Activated T-cell treated with anti-CD3 and anti-CD28 coated beads, Interleukin-2, amount 50 U/mL, for 4 hours (primary cell): Measurements from ENCODE around the gene OBSL1. TPM values are rescaled to one million over a fixed set of nuclear protein-coding genes. Genes with fewer than 3 reads are reported as not detected.

Experiments
- ATAC-seq, 2 donors: fragments of 200-7000 bp; cut with Tn5 transposase; one replicate each; pipeline ENCODE4 v1.10.0; 2021
- DNase-seq: peaks from one replicate; pipeline ENCODE4 v3.0.0-alpha.2; 2020
- H3K27me3 Mint-ChIP-seq: one replicate; pipeline ENCODE4 v1.8.0; 2021; ENCODE audit warnings: low read depth, mixed read lengths
- H3K36me3 Mint-ChIP-seq: one replicate; pipeline ENCODE4 v1.8.0; 2022; ENCODE audit warnings: mixed read lengths; ENCODE audit not compliant: insufficient read depth
- H3K4me1 Mint-ChIP-seq: one replicate; pipeline ENCODE4 v1.8.0; 2021; ENCODE audit warnings: low read depth, mixed read lengths
- H3K4me3 Mint-ChIP-seq: one replicate; pipeline ENCODE4 v1.8.0; 2021; ENCODE audit warnings: mild to moderate bottlenecking, moderate library complexity, mixed read lengths
- H3K9me3 Mint-ChIP-seq: one replicate; pipeline ENCODE4 v1.8.0; 2021; ENCODE audit warnings: mixed read lengths
- total RNA-seq, 3 donors: library from RNA; stranded (reverse); gene quantifications; one replicate each; pipeline ENCODE4 v1.2.1, GENCODE V29; 2021

OBSL1 gene
- total RNA-seq, 3 donors from 2014 or later, result 0.37 to 1.1 (median 0.60) TPM

- Mint-ChIP-seq H3K4me3 (no peak overlapping the region), H3K36me3 (peaks cover 37% of the 10 kb centered on the region), H3K27me3 (no peaks in the 10 kb centered on the region), H3K4me1 (peaks cover 9% of the 10 kb centered on the region), H3K9me3 (no peaks in the 10 kb centered on the region)
- ATAC-seq (no peak), DNase-seq (no peak)
These were observed 37.1 kb upstream of the OBSL1 start for GRCh38 chr2:219608399-219608964.

DNA sequence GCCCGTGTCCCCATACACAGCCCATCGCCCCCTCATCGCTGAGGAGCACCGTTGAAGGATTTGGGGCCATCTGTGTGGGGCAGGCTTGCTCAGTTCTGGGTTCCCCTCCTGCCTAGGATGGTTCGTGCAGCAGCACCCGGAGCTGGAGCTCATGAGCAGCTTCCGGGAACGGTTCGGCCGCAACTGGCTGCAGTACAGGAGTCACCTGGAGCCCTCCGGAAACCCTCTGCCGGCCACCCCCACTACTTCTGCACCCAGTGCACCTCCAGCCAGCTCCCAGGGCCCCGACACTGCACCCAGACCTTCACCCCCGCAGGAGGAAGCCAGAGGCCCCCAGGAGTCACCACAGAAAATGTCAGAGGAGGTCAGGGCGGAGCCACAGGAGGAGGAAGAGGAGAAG, 36.6 kb upstream of the OBSL1 start:
- ATAC-seq (no peak), DNase-seq (no peak)
- H3K27me3 Mint-ChIP-seq, result no peaks in the 10 kb centered on the region
- H3K36me3 Mint-ChIP-seq, result peaks cover 39% of the 10 kb centered on the region
- no peak overlapping the region for H3K4me3 Mint-ChIP-seq
- no peaks in the 10 kb centered on the region for H3K9me3 Mint-ChIP-seq
- H3K4me1 Mint-ChIP-seq, result peaks cover 9% of the 10 kb centered on the region

DNA sequence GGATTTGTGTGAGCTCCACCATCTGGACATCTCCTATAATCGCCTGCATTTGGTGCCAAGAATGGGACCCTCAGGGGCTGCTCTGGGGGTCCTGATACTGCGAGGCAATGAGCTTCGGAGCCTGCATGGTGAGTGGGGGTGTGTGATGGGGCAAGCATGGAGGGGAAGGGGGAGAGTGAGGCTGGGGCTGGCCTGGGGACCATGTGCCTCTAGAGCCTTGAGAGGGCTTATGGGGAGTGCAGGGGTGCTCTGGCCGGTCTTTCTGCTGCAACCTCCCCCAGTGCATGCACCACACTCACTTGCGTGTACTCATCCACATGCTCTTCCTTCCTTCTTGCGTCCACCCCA, 34.2 kb upstream of the OBSL1 start:
- ATAC-seq, result no peak
- H3K36me3 Mint-ChIP-seq, result peaks cover 44% of the 10 kb centered on the region
- H3K4me3 Mint-ChIP-seq, result no peak overlapping the region

GRCh38 chr2:219603771-219604170, 32.4 kb upstream of the OBSL1 start:
- no peak for ATAC-seq
- Mint-ChIP-seq H3K27me3 (no peaks in the 10 kb centered on the region), H3K36me3 (peaks cover 44% of the 10 kb centered on the region), H3K4me1 (peaks cover 5% of the 10 kb centered on the region), H3K9me3 (no peaks in the 10 kb centered on the region), H3K4me3 (no peak overlapping the region)
- DNase-seq, result no peak

More for the DNA sequence above, 34.2 kb upstream of the OBSL1 start:
- H3K4me1 Mint-ChIP-seq, result peaks cover 2% of the 10 kb centered on the region
- DNase-seq, result no peak
- no peaks in the 10 kb centered on the region for H3K9me3 Mint-ChIP-seq
- no peaks in the 10 kb centered on the region for H3K27me3 Mint-ChIP-seq

DNA sequence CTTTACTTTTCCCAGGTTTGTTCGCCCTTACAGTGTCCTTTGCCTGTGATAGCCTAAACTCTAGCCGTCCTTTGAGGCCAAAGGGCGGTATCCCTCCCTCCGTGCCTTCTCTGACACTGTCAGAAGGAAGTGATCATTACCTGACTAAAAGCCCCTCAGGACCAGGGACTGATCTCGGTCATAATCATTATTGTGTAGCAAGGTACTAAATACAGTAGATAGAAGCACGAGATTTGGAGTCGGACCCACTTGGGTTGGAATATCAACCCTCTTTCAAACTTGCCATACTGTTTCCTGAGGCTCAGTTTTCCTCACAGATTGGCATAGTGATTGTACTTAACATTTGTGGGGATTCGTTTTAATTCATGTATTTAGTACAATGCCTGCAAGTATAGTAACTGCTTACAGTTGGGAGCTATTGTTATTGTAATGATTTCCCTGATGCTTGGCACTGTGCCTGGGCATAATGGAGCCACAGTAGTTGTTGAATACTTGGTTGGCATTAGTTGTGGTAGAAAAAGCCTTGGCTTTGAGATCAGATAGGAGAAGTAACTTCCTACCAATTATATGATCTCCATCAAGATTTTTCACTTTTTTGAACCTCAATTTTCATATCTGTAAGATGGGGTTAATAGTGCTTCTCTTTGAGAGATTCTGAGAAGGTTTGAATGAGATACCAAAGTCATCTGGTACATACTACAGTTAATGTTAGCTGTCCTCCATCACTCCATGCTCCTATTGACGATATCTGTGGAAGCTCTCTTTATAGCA, 27.2 kb upstream of the OBSL1 start:
- H3K4me3 Mint-ChIP-seq, result peak overlapping the region; percentile 96
- no peak for DNase-seq
- peaks cover 18% of the 10 kb centered on the region for H3K4me1 Mint-ChIP-seq
- no peak for ATAC-seq
- H3K9me3 Mint-ChIP-seq, result no peaks in the 10 kb centered on the region
- H3K36me3 Mint-ChIP-seq, result peaks cover 21% of the 10 kb centered on the region
- H3K27me3 Mint-ChIP-seq, result no peaks in the 10 kb centered on the region

DNA sequence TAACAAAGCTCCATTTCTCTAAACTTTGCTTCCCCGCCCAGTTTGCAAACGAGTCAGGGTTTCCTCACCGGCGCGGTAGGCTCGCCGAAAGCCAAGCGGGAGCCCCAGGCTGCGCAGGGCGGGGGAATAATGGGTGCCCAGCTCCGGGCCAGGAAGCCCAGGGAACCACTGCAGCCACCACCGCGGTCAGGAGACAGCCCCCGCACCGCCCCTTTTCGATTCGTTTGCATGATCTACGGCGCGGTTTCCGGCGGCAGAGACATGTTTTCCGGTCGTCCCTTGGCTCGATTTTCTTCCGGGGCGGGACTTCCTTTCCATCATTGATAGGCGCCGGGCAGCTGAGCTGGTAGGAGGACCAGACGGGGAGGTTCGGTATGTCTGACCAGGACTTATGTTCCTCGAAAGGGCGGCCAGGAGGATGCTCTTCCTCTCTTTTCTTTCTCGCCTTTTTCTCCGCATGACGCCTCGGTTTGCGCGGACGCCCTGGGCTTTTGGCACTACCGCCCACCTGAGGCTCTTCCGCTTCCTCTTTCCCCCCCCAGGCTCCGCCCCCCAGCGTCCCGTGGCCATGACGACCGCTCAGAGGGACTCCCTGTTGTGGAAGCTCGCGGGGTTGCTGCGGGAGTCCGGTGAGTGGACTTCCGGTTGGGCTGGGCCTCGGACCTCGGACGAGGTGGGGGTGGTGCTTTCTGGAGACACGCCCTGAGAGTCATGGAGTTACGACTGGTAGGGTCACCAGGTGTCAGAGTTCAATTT, 26.4 kb upstream of the OBSL1 start, which contains the start of gene STK11IP:
TSS of gene STK11IP (plus strand) at position 306 of the 756 bp plus-strand sequence. CDS start at position 569, 263 bp downstream.
- peak within 1 kb of the TSS; percentile 96 for H3K4me3 Mint-ChIP-seq
- H3K9me3 Mint-ChIP-seq, result no peaks in the 10 kb centered on the region
- peaks cover 19% of the 10 kb centered on the region for H3K36me3 Mint-ChIP-seq
- peaks cover 18% of the 10 kb centered on the region for H3K4me1 Mint-ChIP-seq
- peaks cover 6% of the 10 kb centered on the region for H3K27me3 Mint-ChIP-seq
- peak; percentile 93 to 94 for ATAC-seq
- peak; percentile 81 for DNase-seq

GRCh38 chr2:219596954-219597551, 25.7 kb upstream of the OBSL1 start:
- Mint-ChIP-seq H3K27me3 (peaks cover 6% of the 10 kb centered on the region), H3K9me3 (no peaks in the 10 kb centered on the region), H3K4me3 (peak overlapping the region; percentile 96), H3K4me1 (peaks cover 18% of the 10 kb centered on the region), H3K36me3 (peaks cover 13% of the 10 kb centered on the region)
- ATAC-seq (peak; percentile 1), DNase-seq (no peak)

DNA sequence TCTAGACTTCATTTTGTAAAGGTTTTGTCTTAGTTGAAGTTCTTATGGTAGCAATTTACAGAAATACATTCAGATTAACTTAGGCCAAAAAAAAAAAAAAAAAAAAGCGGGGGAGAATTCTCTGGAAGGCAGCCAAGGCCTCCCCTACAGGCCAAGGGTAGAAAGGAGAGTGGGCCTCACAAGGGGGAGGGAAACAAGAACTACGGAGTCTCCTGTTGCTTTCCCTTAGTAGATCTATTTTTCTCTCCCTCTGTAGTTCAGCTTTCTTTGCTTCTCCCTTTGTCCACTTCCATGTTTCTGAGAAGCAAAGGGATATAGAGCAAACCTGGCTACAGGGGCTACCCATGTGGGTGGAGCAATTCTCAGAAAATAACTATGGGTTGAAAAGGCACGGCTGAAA, 23.9 kb upstream of the OBSL1 start:
- no peaks in the 10 kb centered on the region for H3K9me3 Mint-ChIP-seq
- no peak for DNase-seq
- no peak for ATAC-seq
- H3K27me3 Mint-ChIP-seq, result peaks cover 6% of the 10 kb centered on the region
- H3K4me1 Mint-ChIP-seq, result peaks cover 18% of the 10 kb centered on the region
- no peak overlapping the region for H3K4me3 Mint-ChIP-seq
- H3K36me3 Mint-ChIP-seq, result peaks cover 2% of the 10 kb centered on the region

- DNase-seq (no peak), ATAC-seq (no peak)
- Mint-ChIP-seq H3K27me3 (peaks cover 9% of the 10 kb centered on the region), H3K9me3 (no peaks in the 10 kb centered on the region), H3K4me3 (no peak overlapping the region), H3K36me3 (no peaks in the 10 kb centered on the region), H3K4me1 (peaks cover 9% of the 10 kb centered on the region)
These were observed 21.8 kb upstream of the OBSL1 start for GRCh38 chr2:219593154-219593553.

- ATAC-seq (no peak), DNase-seq (no peak)
- peaks cover 6% of the 10 kb centered on the region for H3K4me1 Mint-ChIP-seq
- H3K4me3 Mint-ChIP-seq, result no peak overlapping the region
- peaks cover 9% of the 10 kb centered on the region for H3K27me3 Mint-ChIP-seq
- no peaks in the 10 kb centered on the region for H3K9me3 Mint-ChIP-seq
- no peaks in the 10 kb centered on the region for H3K36me3 Mint-ChIP-seq
These were observed 21.4 kb upstream of the OBSL1 start for GRCh38 chr2:219592736-219593135.

- no peaks in the 10 kb centered on the region for H3K9me3 Mint-ChIP-seq
- no peaks in the 10 kb centered on the region for H3K36me3 Mint-ChIP-seq
- ATAC-seq (no peak), DNase-seq (no peak)
- no peaks in the 10 kb centered on the region for H3K4me1 Mint-ChIP-seq
- peaks cover 14% of the 10 kb centered on the region for H3K27me3 Mint-ChIP-seq
- H3K4me3 Mint-ChIP-seq, result no peak overlapping the region
These were observed 19.8 kb upstream of the OBSL1 start for GRCh38 chr2:219591091-219591490.

- Mint-ChIP-seq H3K4me1 (no peaks in the 10 kb centered on the region), H3K36me3 (no peaks in the 10 kb centered on the region), H3K9me3 (no peaks in the 10 kb centered on the region), H3K27me3 (peaks cover 16% of the 10 kb centered on the region), H3K4me3 (no peak overlapping the region)
- ATAC-seq (no peak), DNase-seq (no peak)
These were observed 10.0 kb upstream of the OBSL1 start for GRCh38 chr2:219581346-219581745.

DNA sequence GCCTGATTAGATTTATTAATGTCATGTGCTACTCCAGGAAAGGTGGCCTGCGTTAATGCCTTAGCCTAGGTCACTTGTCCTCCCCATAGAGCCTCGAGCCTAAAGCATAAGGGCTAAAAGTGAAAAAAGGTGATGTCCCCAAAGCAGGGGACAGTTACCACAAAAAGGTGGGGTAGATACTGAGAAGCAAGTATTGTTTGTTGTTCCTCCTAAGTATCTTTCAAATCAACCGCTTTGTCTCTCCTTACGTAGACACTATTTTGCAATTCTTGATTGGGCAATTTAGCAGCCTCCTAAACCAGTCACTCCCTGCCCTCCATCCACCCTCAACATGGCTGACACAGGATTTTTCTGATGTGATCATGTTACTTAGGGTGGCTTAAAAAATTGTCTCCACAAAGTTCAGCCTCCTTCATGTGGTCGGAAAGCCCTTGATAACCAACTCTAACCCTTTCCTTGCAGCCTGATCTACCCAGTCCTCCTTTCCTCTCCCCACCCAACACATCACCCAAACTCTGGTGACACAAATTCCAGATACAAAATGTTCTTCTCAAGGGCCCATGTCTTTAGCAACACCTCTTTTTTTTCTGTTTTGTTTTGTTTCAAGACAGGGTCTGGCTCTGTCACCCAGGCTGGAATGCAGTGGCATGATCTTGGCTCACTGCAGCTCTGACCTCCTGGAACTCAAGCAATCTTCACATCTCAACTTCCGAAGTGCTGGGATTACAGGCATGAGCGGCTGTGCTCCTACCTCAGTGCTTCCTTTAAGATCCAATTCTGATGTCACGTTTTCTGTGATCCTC, 7.7 kb upstream of the OBSL1 start:
- peaks cover 16% of the 10 kb centered on the region for H3K27me3 Mint-ChIP-seq
- no peak overlapping the region for H3K4me3 Mint-ChIP-seq
- no peaks in the 10 kb centered on the region for H3K36me3 Mint-ChIP-seq
- no peak for DNase-seq
- no peaks in the 10 kb centered on the region for H3K9me3 Mint-ChIP-seq
- H3K4me1 Mint-ChIP-seq, result no peaks in the 10 kb centered on the region
- no peak for ATAC-seq
